GM18873 (cell line): ENCODE measurements around the gene PTPN5.
A peak's percentile ranks its signal among the peaks of the same experiment; 100 is the strongest.
"Not testable (repeated sequence)": the region's sequence is repeated elsewhere in the genome, so short reads cannot be mapped to it uniquely, and the experiment has no call there.

Experiments used
- ATAC-seq: cut with Tn5 transposase; IDR thresholded peaks from one replicate; pipeline ENCODE4 v1.9.1; 2021; ENCODE audit warnings: mild to moderate bottlenecking, moderate library complexity, moderate number of reproducible peaks; ENCODE audit not compliant: unreplicated experiment, low FRiP score

PTPN5 gene

GRCh38 chr11:18791207-18791968, at the start of gene PTPN5:
Gene PTPN5, minus strand, starts transcription at chr11:18791798. Its CDS starts 19,840 bp downstream, at chr11:18771958.
- no peak for ATAC-seq

- no peak for ATAC-seq
These were observed 44.8 kb upstream of the PTPN5 start for GRCh38 chr11:18836417-18836816.

GRCh38 chr11:18834754-18835466, 43.3 kb upstream of the PTPN5 start:
- ATAC-seq, result no peak

GRCh38 chr11:18820160-18820559, 28.6 kb upstream of the PTPN5 start:
- ATAC-seq, result not testable (repeated sequence)

GRCh38 chr11:18804199-18804999, 12.8 kb upstream of the PTPN5 start:
- no peak for ATAC-seq

GRCh38 chr11:18802381-18803257, 11.0 kb upstream of the PTPN5 start:
- ATAC-seq, result no peak

- no peak for ATAC-seq
These were observed 7.3 kb upstream of the PTPN5 start for GRCh38 chr11:18798799-18799469.

- ATAC-seq, result no peak
These were observed 3.4 kb upstream of the PTPN5 start for GRCh38 chr11:18794956-18795355.

GRCh38 chr11:18792827-18793226, 1.2 kb upstream of the PTPN5 start:
- no peak for ATAC-seq

GRCh38 chr11:18791969-18792628, 501 bp upstream of the PTPN5 start:
- no peak for ATAC-seq

- no peak for ATAC-seq
These were observed 753 bp downstream of the PTPN5 start for GRCh38 chr11:18790883-18791206.

GRCh38 chr11:18789942-18790341, 1.7 kb downstream of the PTPN5 start:
- no peak for ATAC-seq

- no peak for ATAC-seq
These were observed 6.2 kb downstream of the PTPN5 start for GRCh38 chr11:18785411-18785810.

- no peak for ATAC-seq
These were observed 10.7 kb downstream of the PTPN5 start for GRCh38 chr11:18780896-18781295.

- ATAC-seq, result no peak
These were observed 11.3 kb downstream of the PTPN5 start for GRCh38 chr11:18780329-18780728.

GRCh38 chr11:18778468-18778867, 13.1 kb downstream of the PTPN5 start:
- ATAC-seq, result no peak

- ATAC-seq, result no peak
These were observed 15.3 kb downstream of the PTPN5 start for GRCh38 chr11:18776324-18776723.

- ATAC-seq, result peak; percentile 76
These were observed 15.9 kb downstream of the PTPN5 start for GRCh38 chr11:18775492-18776292.
